GM13976 (cell line): Measurements from ENCODE around the gene PLAC8L1.

Experiments
- DNase-seq: peaks from one replicate; pipeline ENCODE4 v3.0.0; 2012; ENCODE audit warnings: low spot score
- in situ Hi-C: fragments of 300-500 bp; cut with MboI; formaldehyde crosslinking; loops from one replicate; pipeline ENCODE4 v1.12.0; 2022; ENCODE audit warnings: low sequenced_read_pairs, mixed read lengths, inconsistent platforms; ENCODE audit not compliant: unreplicated experiment
- TF ChIP-seq, protein P1 (sequence below): IDR thresholded peaks from 2 replicates; pipeline ENCODE4 v1.5.1; 2012; ENCODE audit warnings: borderline replicate concordance, mild to moderate bottlenecking; ENCODE audit not compliant: insufficient read depth; ENCODE audit errors: extremely low read depth, missing control alignments, control extremely low read depth

The PLAC8L1 gene

DNA sequence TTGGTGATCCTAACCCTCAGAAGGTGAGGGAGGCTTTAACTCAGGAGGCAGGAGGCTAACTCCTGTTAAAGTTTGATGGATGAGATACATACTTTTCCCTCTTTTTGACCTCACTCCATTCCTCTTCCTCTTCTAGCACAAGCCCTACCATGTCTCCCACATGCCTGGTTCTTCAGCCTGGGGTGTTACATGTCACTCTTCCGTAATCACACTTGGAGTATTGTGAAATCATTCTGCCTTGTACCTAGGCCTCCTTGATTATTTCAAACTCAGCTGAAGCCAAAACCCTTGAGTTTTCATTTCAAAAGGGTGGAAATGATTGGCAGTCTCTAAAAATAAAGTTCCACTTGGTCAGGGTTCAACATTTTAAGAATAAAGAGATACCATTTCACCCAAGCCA lies 1.8 kb downstream of the PLAC8L1 start:
- TF ChIP-seq, protein P1, sequence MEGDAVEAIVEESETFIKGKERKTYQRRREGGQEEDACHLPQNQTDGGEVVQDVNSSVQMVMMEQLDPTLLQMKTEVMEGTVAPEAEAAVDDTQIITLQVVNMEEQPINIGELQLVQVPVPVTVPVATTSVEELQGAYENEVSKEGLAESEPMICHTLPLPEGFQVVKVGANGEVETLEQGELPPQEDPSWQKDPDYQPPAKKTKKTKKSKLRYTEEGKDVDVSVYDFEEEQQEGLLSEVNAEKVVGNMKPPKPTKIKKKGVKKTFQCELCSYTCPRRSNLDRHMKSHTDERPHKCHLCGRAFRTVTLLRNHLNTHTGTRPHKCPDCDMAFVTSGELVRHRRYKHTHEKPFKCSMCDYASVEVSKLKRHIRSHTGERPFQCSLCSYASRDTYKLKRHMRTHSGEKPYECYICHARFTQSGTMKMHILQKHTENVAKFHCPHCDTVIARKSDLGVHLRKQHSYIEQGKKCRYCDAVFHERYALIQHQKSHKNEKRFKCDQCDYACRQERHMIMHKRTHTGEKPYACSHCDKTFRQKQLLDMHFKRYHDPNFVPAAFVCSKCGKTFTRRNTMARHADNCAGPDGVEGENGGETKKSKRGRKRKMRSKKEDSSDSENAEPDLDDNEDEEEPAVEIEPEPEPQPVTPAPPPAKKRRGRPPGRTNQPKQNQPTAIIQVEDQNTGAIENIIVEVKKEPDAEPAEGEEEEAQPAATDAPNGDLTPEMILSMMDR, result no peak
- in situ Hi-C loops, result no loop called here
- DNase-seq, result no peak

DNA sequence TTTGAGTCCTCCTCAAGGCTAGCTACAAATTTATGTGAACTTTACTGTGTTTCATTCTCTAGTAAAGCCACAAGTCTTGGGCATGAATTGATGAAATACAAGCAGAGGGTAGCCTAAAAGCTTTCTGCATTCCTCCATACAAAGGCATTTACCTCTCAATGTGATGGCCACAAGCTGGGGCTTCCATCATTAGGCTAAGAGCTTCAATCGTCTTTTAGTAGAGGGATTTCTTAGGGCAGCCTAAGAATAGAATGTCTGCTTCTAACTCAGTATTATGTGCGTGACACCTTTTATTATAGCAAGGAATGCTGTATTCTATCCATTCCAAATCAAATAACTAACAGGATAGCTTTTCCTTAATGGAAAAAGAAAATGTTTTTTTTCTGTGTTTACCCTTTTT lies 3.7 kb downstream of the PLAC8L1 start:
- TF ChIP-seq, protein P1, result no peak
- DNase-seq, result no peak
- in situ Hi-C loops, result no loop called here

DNA sequence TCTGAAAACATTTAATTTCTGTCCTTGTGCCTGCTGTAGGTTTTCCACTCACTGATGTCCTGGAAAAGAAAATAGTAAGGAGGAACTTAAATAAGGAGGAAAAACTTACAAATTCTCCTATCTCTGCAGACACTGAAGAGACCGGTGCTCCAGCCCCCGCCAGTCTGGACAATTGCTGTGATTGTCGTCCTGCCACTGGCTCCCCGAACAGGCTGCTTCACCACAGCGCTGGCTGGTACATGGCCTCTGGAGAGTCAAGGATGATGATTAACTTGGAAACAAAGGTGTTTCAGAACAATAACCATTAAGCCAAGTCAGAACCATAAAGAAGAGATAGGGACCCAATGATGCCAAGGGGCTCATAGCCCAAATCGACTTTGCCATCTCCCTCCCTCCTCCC lies 7.3 kb downstream of the PLAC8L1 start:
- DNase-seq, result no peak
- in situ Hi-C loops, result no loop called here
- TF ChIP-seq, protein P1, result no peak

DNA sequence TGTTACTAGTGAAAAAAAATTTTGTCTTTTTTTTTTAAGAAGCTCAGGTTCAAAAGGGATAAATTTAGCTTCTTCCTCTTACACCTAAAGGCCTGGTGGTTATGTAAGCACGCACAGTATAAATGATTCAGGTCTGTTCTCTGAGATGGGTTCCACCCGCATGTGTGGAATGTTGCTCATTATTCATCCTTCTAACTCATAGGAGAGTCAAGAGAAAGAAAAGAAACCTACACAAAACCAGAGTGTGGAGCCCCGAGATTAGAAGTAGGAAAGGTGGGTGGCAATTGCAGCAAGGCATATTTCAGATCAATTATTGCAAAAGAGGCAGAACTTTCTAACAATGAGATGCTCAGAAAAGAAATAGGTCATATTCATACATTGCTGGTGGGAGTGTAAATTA lies 13.5 kb downstream of the PLAC8L1 start:
- in situ Hi-C loops, result no loop called here
- no peak for DNase-seq
- TF ChIP-seq, protein P1, result no peak

DNA sequence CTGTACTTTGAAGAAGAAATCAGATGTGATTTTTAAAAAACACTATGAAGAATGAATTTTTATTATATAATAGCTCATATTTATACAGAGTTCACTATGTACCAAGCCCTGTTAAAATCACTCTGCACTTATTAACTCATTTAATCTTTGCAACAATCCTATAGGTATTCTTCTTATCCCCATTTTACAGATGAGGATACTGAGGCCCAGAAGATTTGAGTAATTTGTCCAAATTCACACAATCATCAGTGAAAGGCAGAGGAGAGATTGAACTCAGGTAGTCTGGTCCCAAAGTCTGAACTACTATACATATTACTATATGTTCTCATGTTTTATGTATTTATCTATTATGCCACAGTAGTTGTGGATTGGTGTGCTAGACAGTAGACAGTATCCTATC lies 16.1 kb downstream of the PLAC8L1 start:
- TF ChIP-seq, protein P1, result no peak
- in situ Hi-C loops, result no loop called here
- no peak for DNase-seq

GRCh38 chr5:146088098-146088497 lies 17.3 kb downstream of the PLAC8L1 start:
- DNase-seq, result no peak
- TF ChIP-seq, protein P1, result no peak
- in situ Hi-C loops, result no loop called here

DNA sequence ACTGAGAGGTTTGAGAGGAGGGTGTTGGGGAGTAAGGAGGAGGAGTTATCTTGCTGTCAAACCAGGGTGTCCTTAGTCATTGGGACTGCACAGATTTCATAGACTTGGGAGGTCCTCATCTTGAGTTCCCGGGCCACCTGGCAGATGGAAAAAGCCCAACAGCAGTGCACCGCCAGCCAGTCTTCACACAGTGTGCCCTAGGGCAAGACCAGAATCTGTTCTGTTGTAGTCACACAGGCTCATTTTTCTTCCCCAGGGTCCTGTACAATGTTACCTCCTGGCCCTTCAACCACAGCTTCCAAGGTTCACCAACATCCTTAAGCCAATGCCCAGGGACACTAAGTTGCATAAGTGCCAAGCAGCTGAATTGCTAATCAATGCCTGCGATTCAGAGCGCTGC lies 21.0 kb downstream of the PLAC8L1 start:
- TF ChIP-seq, protein P1, result no peak
- in situ Hi-C loops, result no loop called here
- no peak for DNase-seq
